Liver (tissue), 9 donors: ENCODE measurements around the gene ENTREP3. TPM values are rescaled to one million over a fixed set of nuclear protein-coding genes. Genes with fewer than 3 reads are reported as not detected.

Experiments used
- DNase-seq: peaks from one replicate; pipeline ENCODE4 v3.0.0-alpha.2; 2017; ENCODE audit warnings: low spot score
- H3K27ac ChIP-seq, 2 donors: one replicate each; pipeline ENCODE4 v1.7.0; 2013; ENCODE audit warnings: inconsistent platforms in 2 of 2, low read length in 2 of 2, control low read depth in 1 of 2, low read depth in 1 of 2, mild to moderate bottlenecking in 1 of 2
- H3K27me3 ChIP-seq, 4 donors: one replicate each; pipeline versions ENCODE4 v1.6.1 to v1.7.0; 2013; ENCODE audit warnings: low read length in 3 of 4, inconsistent platforms in 1 of 4, mild to moderate bottlenecking in 1 of 4, moderate library complexity in 1 of 4; ENCODE audit not compliant: control insufficient read depth in 4 of 4, insufficient read depth in 4 of 4
- H3K36me3 ChIP-seq, 4 donors: one replicate each; pipeline versions ENCODE4 v1.6.1 to v1.7.0; 2013; ENCODE audit warnings: low read length in 3 of 4, mild to moderate bottlenecking in 3 of 4, low read depth in 1 of 4, moderate library complexity in 1 of 4; ENCODE audit not compliant: control insufficient read depth in 4 of 4, insufficient read depth in 3 of 4
- H3K4me1 ChIP-seq, 4 donors: one replicate each; pipeline versions ENCODE4 v1.6.1 to v1.7.0; 2013; ENCODE audit warnings: low read length in 3 of 4, mild to moderate bottlenecking in 3 of 4, moderate library complexity in 1 of 4; ENCODE audit not compliant: control insufficient read depth in 4 of 4, insufficient read depth in 4 of 4
- H3K4me3 ChIP-seq, 3 donors: one replicate each; pipeline versions ENCODE4 v1.6.1 to v1.7.0; 2013; ENCODE audit warnings: low read length in 3 of 3, control low read depth in 1 of 3, low read depth in 1 of 3, mild to moderate bottlenecking in 1 of 3
- H3K9ac ChIP-seq, 2 donors: one replicate each; pipeline ENCODE4 v1.7.0; 2013; ENCODE audit warnings: low read length in 2 of 2, mild to moderate bottlenecking in 2 of 2, moderate library complexity in 2 of 2, control low read depth in 1 of 2, low read depth in 1 of 2
- H3K9me3 ChIP-seq, 4 donors: one replicate each; pipeline versions ENCODE4 v1.6.1 to v1.7.0; 2013; ENCODE audit warnings: low read length in 3 of 4; ENCODE audit not compliant: control insufficient read depth in 4 of 4
- ATF3 ChIP-seq: IDR thresholded peaks from 2 replicates; pipeline ENCODE4 v1.6.1; 2016; ENCODE audit warnings: antibody characterized with exemption
- EGR1 ChIP-seq, 2 donors: IDR thresholded peaks; 2 replicates each; pipeline ENCODE4 v1.6.1; 2016 to 2018; ENCODE audit warnings: antibody characterized with exemption in 2 of 2, low read depth in 2 of 2
- FOXA1 ChIP-seq: IDR thresholded peaks from 2 replicates; pipeline ENCODE4 v1.6.1; 2016; ENCODE audit warnings: antibody characterized with exemption
- GABPA ChIP-seq, 2 donors: IDR thresholded peaks in 1 of 2; conservative IDR thresholded peaks in 1 of 2; 2 replicates each; pipeline ENCODE4 v1.6.1; 2016; ENCODE audit warnings: antibody characterized with exemption in 2 of 2, mild to moderate bottlenecking in 1 of 2, moderate library complexity in 1 of 2
- HNF4A ChIP-seq, 2 donors: conservative IDR thresholded peaks; 2 replicates each; pipeline ENCODE4 v1.6.1; 2016; ENCODE audit warnings: antibody characterized with exemption in 2 of 2, mild to moderate bottlenecking in 2 of 2
- HNF4G ChIP-seq: IDR thresholded peaks from 2 replicates; pipeline ENCODE4 v1.6.1; 2016; ENCODE audit warnings: antibody characterized with exemption
- JUND ChIP-seq, 2 donors: IDR thresholded peaks; 2 replicates each; pipeline ENCODE4 v1.6.1; 2016; ENCODE audit warnings: antibody characterized with exemption in 2 of 2
- MAX ChIP-seq: IDR thresholded peaks from 2 replicates; pipeline ENCODE4 v1.6.1; 2016; ENCODE audit warnings: antibody characterized with exemption
- RAD21 ChIP-seq, 2 donors: IDR thresholded peaks; 2 replicates each; pipeline ENCODE4 v1.6.1; 2016; ENCODE audit warnings: antibody characterized with exemption in 2 of 2, mild to moderate bottlenecking in 2 of 2
- REST ChIP-seq: IDR thresholded peaks from 2 replicates; pipeline ENCODE4 v1.6.1; 2016; ENCODE audit warnings: antibody characterized with exemption, mild to moderate bottlenecking
- RXRA ChIP-seq, 2 donors: IDR thresholded peaks; 2 replicates each; pipeline ENCODE4 v1.6.1; 2017 to 2018; ENCODE audit warnings: antibody characterized with exemption in 2 of 2, mild to moderate bottlenecking in 1 of 2
- SP1 ChIP-seq: IDR thresholded peaks from 2 replicates; pipeline ENCODE4 v1.6.1; 2018; ENCODE audit warnings: antibody characterized with exemption, mild to moderate bottlenecking
- YY1 ChIP-seq: IDR thresholded peaks from 2 replicates; pipeline ENCODE4 v1.6.1; 2016; ENCODE audit warnings: antibody characterized with exemption, mild to moderate bottlenecking
- ZBTB33 ChIP-seq: IDR thresholded peaks from 2 replicates; pipeline ENCODE4 v1.6.1; 2016; ENCODE audit warnings: antibody characterized with exemption
- WGBS: extraction: QIAGEN DNeasy Blood & Tissue Kit; methylation state at CpG from one replicate; pipeline ENCODE4 v1.1.7; 2013; 5-methylcytosine and 5-hydroxymethylcytosine counted together
- polyA plus RNA-seq, 2 donors: library from polyadenylated mRNA; stranded (reverse) in 1 of 2; unstranded in 1 of 2; fragments of 200-250 nt in 1 of 2; fragments of >200 nt in 1 of 2; fragmentation: Nextera tagmentation in 1 of 2; extraction: Ambion mirVana in 1 of 2; gene quantifications; one replicate each; pipeline versions ENCODE4 v1.2.1 to v1.2.3, GENCODE V29; 2013 to 2015
- total RNA-seq, 2 donors: library from RNA; depleted of rRNA; stranded (reverse); fragments of >200 nt; gene quantifications; one replicate each; pipeline ENCODE4 v1.2.3, GENCODE V29; 2014
- TF ChIP-seq, protein P1 (sequence below): fragments of 150-350 bp; IDR thresholded peaks from 2 replicates; pipeline ENCODE4 v1.5.1; 2017; ENCODE audit warnings: improper control_type of control experiment, low read depth, low read length; ENCODE audit not compliant: missing input control
- donor health status: healthy.
- donor health status: healthy.
- donor health status: healthy.
- donor health status: healthy.
- donor health status: healthy.

ENTREP3 gene
- total and polyA plus RNA-seq, 4 donors: 2.8 to 7.9 (median 3.5) TPM

GRCh38 chr1:155266553-155266952, 11.3 kb upstream of the ENTREP3 start (continued):
- TF ChIP-seq REST (no peak), EGR1 (IDR thresholded peaks at IDR 0.05; ENCODE audit: low read depth in 2 of 2) (no peak), JUND (IDR thresholded peaks at IDR 0.05) (no peak), HNF4G (no peak), ATF3 (no peak), HNF4A (conservative IDR thresholded peaks at IDR 0.05) (no peak), RXRA (IDR thresholded peaks at IDR 0.05) (no peak), YY1 (no peak)

DNA sequence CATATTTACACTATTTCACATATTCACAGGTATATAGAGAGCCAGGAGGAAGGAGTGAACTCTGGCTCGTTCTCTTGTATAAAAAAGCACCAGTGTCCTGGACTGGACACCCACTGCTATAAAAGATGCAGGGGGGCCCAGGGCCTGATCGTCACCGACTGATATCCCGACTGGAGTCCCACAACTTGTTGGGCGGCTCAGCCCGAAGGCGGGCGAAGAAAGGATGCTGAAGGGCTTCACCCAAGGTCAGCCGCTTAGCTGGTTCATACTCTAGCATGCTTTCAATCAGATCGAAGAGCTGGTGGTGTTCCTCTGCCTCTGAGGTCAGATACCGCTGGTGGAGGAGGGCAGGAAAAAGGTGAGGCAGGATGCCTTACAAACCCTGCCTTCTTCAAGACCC, 7.8 kb upstream of the ENTREP3 start:
- 91% methylated on average over 11 of the region's 11 CpGs for WGBS
- DNase-seq: no peak
- TF ChIP-seq ZBTB33: no peak
- TF ChIP-seq ATF3: no peak
- no peak for TF ChIP-seq REST
- no peak for TF ChIP-seq YY1
- TF ChIP-seq GABPA (IDR thresholded peaks at IDR 0.05 in 1 of 2, conservative IDR thresholded peaks at IDR 0.05 in 1 of 2): no peak
- TF ChIP-seq, protein P1, sequence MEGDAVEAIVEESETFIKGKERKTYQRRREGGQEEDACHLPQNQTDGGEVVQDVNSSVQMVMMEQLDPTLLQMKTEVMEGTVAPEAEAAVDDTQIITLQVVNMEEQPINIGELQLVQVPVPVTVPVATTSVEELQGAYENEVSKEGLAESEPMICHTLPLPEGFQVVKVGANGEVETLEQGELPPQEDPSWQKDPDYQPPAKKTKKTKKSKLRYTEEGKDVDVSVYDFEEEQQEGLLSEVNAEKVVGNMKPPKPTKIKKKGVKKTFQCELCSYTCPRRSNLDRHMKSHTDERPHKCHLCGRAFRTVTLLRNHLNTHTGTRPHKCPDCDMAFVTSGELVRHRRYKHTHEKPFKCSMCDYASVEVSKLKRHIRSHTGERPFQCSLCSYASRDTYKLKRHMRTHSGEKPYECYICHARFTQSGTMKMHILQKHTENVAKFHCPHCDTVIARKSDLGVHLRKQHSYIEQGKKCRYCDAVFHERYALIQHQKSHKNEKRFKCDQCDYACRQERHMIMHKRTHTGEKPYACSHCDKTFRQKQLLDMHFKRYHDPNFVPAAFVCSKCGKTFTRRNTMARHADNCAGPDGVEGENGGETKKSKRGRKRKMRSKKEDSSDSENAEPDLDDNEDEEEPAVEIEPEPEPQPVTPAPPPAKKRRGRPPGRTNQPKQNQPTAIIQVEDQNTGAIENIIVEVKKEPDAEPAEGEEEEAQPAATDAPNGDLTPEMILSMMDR: no peak
- no peak for TF ChIP-seq MAX
- TF ChIP-seq SP1: no peak
- TF ChIP-seq RAD21 (IDR thresholded peaks at IDR 0.05): no peak
- TF ChIP-seq RXRA (IDR thresholded peaks at IDR 0.05): no peak
- TF ChIP-seq FOXA1: no peak
- TF ChIP-seq HNF4G: no peak
- H3K9me3 ChIP-seq: no peaks in the 10 kb centered on the region
- no peak overlapping the region for H3K27ac ChIP-seq
- peaks cover 8 to 52% (median 44%) of the 10 kb centered on the region in 4 donors for H3K36me3 ChIP-seq
- H3K4me3 ChIP-seq: no peak overlapping the region
- no peaks in the 10 kb centered on the region for H3K27me3 ChIP-seq
- peaks cover 0 to 23% (median 16%) of the 10 kb centered on the region in 4 donors for H3K4me1 ChIP-seq
- H3K9ac ChIP-seq: no peak overlapping the region
